Measurements from ENCODE around the gene CRKL. TPM values are rescaled to one million over a fixed set of nuclear protein-coding genes. Genes with fewer than 3 reads are reported as not detected.

CRKL gene
- total RNA-seq, 1 experiment from 2014 or later = 39.5 TPM

GRCh38 chr22:20979243-20979809 is 62.1 kb downstream of the CRKL start:
- DNase-seq (ENCODE audit: extremely low read depth, low read depth) = no peak

DNA sequence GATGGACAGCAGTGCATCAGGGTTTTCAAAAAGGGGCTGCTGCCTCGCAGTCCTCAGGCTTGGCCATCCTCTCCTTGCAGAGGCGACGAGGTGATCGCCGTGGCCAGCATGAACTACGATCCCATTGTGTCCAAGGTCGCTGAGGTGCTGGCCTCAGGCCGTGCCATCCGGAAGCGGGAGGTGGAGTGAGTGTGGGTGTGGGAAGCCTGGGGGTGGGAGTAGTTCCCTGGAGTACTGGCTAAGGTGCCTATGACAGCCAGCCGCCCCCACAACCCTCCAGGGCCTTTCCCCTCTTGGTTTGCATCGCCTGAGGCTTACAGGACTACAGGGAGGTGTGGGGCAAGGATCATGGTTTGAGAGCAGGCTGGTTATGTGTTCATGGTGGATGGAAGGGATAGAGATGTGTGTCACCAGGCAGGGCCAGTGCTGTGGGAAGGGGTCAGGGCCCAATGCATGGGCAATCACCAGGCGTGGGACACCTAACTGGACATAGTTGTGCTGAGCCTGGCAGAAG is 62.8 kb downstream of the CRKL start:
- no peak for DNase-seq (ENCODE audit: extremely low read depth, low read depth)

- DNase-seq (ENCODE audit: extremely low read depth, low read depth) = no peak
Measured at GRCh38 chr22:20980523-20980922, 63.3 kb downstream of the CRKL start.

DNA sequence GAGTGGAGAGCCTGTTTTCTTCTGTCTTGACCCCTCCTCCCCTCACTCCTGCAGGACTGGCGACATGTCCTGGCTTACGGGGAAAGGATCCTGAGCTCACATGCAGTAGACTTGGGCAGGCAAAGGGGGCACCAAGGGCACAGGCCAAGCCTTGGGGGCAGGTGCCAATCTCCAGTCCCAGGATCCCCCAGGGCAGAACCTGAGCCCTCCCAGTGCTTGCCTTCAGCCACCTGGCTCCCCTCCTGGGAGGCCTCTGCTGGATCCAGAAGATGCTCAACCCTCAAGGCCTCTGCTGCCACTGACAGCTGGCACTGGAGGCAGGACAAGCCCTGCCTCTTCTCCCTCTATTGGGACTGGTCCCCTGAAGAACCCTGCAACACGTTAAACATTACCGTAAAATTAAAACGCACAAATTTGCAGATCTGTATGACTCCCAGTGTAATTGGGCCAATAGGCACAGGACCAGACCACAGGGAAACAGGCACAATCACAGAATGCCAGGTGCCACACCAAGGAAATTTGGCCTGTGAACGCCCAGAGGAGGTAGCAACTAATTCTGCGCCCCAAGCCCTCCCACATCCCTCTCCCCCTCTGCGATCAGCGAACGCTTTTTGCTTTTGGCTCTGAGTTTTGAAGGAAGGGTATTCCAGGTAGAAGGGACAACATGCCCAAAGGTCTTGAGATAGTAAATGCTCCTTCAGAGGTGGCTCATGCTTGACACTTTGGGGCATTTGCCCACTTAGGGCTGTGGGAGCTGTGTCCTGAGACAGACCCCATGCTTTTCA is 63.9 kb downstream of the CRKL start:
- no peak for DNase-seq (ENCODE audit: extremely low read depth, low read depth)

GRCh38 chr22:20981787-20982562 is 64.8 kb downstream of the CRKL start, which contains the start of gene LZTR1:
Gene LZTR1, plus strand, starts transcription at chr22:20982297. Its CDS starts 75 bp downstream, at chr22:20982372.
- peak; percentile 65 for DNase-seq (ENCODE audit: extremely low read depth, low read depth)

- DNase-seq (ENCODE audit: extremely low read depth, low read depth) = no peak
Measured at GRCh38 chr22:20982563-20982882, 65.3 kb downstream of the CRKL start.

DNA sequence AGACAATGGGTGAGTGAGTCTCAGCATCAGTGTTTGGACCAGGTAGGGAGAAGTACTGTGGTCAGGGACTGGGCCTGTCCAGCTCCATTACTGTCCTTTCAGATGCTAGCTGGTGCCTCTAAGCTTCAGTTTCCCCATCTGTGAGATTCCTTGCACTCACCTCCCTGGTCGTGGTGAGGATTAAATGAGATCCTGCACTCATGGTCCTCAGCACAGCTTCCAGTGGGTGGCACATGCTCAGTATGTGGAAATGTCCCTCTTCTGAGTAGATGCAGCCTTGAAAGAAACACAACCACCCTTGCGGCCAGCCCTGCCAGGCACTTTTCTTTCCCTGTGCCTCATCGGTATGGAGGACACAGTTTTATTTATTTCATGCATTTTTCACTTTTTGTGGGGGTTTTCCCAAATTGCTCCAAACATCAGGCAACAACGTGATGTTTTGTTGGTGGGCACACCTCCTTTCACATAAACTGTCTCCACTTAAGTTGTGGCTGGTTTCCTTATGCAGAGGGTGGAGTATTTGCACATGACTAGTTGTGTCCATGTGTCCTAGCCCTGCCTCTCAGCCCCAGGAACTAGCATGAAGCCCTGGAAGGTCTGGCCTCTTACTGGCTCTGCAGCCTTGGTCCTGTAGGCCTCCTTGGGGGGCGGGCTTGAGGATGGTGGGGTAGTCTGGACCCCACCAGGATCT is 66.0 kb downstream of the CRKL start:
- DNase-seq (ENCODE audit: extremely low read depth, low read depth) = no peak

GRCh38 chr22:20985720-20986119 is 68.5 kb downstream of the CRKL start:
- no peak for DNase-seq (ENCODE audit: extremely low read depth, low read depth)

GRCh38 chr22:20986365-20986764 is 69.2 kb downstream of the CRKL start:
- DNase-seq (ENCODE audit: extremely low read depth, low read depth) = no peak

GRCh38 chr22:20987375-20987774 is 70.2 kb downstream of the CRKL start:
- DNase-seq (ENCODE audit: extremely low read depth, low read depth) = no peak

DNA sequence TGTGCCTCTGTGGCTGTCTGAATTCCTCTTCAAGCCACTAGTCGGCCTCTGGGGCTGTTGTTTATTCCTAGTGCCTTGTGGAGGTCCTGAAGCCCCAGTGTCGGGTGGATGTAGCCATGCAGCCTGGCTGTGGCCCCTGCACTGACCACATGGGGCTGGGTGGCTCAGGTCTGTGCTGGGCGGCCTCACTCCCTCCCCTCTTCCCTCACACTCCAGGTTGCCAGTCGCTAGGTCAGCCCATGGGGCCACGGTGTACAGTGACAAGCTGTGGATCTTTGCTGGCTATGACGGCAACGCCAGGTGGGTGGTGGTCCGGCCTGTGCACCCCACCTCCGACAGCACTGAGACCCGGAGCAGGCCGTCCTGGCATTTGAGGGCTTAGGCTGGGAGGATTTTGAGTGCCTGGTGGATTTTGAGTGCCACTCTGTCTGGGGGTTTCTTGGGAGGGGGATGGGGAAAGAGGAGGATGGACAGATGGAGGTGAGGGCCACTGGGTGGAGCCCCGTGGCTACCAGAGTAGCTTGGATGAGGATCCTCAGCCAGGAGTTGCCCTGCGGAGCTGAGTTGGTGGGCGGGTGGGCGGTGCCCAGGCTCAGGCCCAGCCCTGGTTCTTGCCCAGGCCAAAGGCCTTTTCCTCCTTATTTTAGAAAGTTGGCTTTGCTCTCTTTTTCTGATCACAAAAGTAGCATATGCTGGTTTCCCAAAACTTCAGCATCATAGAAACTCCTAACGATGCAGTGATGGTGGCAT is 71.5 kb downstream of the CRKL start:
- no peak for DNase-seq (ENCODE audit: extremely low read depth, low read depth)

DNA sequence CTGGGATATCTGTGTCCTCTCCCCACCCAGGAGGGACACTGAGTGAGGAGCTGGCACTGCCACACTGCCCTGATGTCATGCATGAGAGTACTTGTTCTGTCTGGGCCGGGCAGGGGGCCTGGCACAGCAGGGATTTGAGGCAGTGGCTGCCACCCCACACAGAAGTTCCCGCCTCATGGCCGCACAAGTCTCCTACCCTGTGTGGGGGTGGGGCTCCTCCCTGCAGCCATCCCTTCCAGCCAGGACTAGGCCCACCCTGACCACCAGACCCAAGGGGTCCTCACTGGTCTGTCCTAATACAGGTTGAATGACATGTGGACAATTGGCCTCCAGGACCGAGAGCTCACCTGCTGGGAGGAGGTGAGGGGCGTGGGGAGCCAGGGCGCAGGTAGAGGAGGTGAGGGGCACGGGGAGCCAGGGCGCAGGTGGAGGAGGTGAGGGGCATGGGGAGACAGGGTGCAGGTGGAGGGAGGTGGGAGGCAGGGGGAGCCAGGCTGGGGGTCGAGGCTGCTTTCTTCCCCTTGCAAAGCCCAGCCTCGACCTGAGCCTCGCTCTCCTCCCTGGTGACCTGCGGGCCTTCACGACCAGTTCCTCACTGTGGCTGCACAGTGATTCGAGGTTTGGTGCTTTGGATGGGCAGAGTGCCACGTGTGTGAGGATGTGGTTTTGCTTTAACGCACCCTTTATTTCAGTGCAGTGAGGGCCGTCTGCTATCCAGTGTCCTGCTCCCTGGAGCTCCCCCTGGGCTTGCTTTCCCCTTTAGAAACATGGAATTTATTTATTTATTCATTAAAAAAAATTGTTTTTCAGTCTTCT is 72.3 kb downstream of the CRKL start:
- DNase-seq (ENCODE audit: extremely low read depth, low read depth) = no peak

DNA sequence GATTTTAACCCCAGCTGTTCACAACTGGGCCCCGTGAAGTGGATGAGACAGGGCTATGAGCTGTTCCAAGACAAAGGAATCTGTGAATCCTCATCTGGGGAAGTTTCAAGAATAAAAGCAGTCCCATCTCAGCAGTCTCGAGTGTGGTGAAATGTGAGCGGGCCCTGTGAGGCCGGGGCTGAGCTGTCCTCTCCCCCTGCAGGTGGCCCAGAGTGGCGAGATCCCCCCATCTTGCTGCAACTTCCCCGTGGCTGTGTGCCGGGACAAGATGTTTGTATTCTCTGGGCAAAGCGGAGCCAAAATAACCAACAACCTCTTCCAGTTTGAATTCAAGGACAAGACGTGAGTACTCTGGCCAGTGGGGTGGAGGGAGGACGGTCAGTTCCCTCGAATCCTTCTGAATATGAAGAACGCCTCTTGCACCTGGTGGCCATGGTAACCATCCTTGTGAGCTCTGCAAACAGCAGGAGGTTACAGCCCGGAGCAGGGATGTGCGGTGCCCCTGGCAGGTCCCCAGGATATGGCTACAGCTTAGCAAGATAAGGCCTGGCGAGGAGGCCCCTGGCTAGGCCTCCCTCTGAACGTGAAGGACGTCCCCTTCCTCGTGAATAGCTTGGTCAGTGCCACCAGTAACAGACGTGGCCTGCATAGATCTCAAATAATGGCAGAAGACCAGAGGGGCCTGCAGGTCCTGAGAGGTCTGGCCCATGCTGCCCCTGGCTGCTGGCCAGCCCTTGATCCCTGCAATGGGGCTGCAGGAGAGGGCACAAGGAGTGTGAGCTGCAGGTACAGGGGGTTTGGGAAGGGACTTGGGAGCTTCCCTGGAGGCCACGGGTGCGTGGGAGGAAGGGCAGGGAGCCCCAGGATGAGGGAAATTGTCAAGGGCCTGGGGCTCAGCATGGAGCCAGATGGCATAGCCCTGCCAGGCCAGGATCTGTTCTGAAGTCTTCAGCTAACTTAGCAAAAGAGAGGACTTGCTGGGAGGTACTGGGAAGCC is 73.3 kb downstream of the CRKL start:
- no peak for DNase-seq (ENCODE audit: extremely low read depth, low read depth)

GRCh38 chr22:20991252-20992055 is 74.2 kb downstream of the CRKL start:
- DNase-seq (ENCODE audit: extremely low read depth, low read depth) = no peak

DNA sequence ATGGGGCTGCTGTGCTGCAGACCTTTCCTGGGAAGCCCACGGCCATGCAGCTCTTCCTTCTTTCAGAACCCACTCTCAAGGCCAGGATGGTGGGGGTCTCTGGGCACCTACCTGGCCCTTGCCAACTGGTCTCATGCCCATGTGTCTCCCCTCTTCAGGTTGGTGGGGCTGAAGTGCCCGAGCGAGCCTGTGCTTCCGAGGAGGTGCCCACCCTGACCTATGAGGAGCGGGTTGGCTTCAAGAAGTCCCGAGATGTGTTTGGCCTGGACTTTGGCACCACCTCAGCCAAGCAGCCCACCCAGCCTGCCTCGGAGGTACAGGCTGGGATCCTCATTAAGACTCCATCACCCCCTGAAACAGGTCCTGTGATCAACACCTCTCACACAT is 74.8 kb downstream of the CRKL start:
- DNase-seq (ENCODE audit: extremely low read depth, low read depth) = no peak

GRCh38 chr22:20992456-20993303 is 75.5 kb downstream of the CRKL start:
- DNase-seq (ENCODE audit: extremely low read depth, low read depth) = no peak
